Left colon (tissue), 2 donors: ENCODE results near the gene GPR135. TPM values are rescaled to one million over a fixed set of nuclear protein-coding genes. Genes with fewer than 3 reads are reported as not detected.
A peak's percentile ranks its signal among the peaks of the same experiment; 100 is the strongest.

ENCODE experiments used
- ATAC-seq: fragments of 200-7000 bp; cut with Tn5 transposase; one replicate; pipeline ENCODE4 v1.9.1; 2020; ENCODE audit warnings: mild to moderate bottlenecking, moderate library complexity
- DNase-seq, 2 donors: peaks; one replicate each; pipeline ENCODE4 v3.0.0-alpha.2; 2020
- intact Hi-C, 2 donors: fragments of 100-400 bp; cut with DNase I in 1 of 2; cut with micrococcal nuclease in 1 of 2; formaldehyde crosslinking; loops; one replicate each; pipeline versions ENCODE4 v1.11.2 to v1.14.0; 2022; cut with DNase I, micrococcal nuclease
- long read RNA-seq: library from polyadenylated mRNA; unstranded; transcript quantifications from one replicate; pipeline ENCODE4 v2.0.0, GENCODE V29; 2021
- total RNA-seq, 2 donors: library from RNA; stranded (reverse); fragmentation: NEBNext Ultra II Directional; extraction: Animal tissue kit (Norgen Biotek cat#: 25700); gene quantifications; one replicate each; pipeline ENCODE4 v1.2.1, GENCODE V29; 2021
- donor health status: DM: no; HTN: no; CAD: no.
- donor health status: DM: yes; HTN: yes; CAD: no.

The GPR135 gene, protein sequence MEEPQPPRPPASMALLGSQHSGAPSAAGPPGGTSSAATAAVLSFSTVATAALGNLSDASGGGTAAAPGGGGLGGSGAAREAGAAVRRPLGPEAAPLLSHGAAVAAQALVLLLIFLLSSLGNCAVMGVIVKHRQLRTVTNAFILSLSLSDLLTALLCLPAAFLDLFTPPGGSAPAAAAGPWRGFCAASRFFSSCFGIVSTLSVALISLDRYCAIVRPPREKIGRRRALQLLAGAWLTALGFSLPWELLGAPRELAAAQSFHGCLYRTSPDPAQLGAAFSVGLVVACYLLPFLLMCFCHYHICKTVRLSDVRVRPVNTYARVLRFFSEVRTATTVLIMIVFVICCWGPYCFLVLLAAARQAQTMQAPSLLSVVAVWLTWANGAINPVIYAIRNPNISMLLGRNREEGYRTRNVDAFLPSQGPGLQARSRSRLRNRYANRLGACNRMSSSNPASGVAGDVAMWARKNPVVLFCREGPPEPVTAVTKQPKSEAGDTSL
- 1 to 10 TPM; 1.5 to 2.0 TPM for total RNA-seq
- long read RNA-seq, full-length matches to known transcripts: 1 of 1 reads
- long read RNA-seq, partial matches to known transcripts: 0 of 1 reads
- long read RNA-seq, other reads (novel, unspliced or antisense): 0 of 1 reads

DNA sequence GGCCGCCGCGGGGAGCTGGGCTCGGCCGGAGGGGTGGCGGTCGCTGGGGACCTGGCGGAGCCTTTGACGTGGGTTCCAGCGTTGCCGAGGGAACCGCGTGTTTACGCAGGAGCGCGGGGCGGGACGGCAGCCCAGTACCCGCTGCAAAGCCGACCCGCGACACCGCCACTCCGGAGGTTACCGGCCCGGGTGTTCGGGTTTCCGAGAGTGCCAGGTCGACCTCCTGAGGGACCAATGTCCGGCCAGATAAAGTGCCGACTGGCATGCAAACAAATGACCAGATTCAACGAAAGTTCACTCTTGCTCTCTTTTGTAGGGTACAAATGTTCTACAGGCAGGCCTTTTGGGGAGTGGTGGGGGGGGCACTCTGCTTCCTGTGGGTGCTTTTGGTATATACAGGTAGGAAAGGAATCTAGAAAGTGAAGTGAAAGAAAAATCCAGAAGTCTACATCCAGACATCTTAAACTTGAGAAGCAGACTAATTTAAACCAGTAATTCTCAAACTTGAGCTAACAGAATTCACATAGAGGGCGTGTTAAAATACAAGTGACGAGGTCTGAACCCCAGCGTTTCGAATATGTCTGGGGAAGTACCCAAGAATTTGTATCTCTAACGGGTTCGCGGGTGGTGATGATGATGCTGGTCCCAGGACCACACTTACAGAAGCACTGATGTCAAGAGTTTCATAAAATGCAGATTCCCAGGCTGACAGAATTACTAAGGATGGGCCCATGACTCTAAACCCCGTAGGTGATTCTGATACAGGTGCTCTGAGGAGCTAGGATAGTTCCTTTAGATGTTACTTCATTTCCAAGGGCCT, at the start of gene GPR135:
TSS of gene GPR135 (minus strand) at position 65 of the 820 bp plus-strand sequence. CDS start 154 bp downstream, outside the sequence.
- ATAC-seq (peak; percentile 36), DNase-seq (no peak)
- intact Hi-C loops: no loop called here

- ATAC-seq (peak; percentile 22), DNase-seq (no peak)
- intact Hi-C loops: no loop called here
Observed at GRCh38 chr14:59511916-59512575, 46.9 kb upstream of the GPR135 start.

DNA sequence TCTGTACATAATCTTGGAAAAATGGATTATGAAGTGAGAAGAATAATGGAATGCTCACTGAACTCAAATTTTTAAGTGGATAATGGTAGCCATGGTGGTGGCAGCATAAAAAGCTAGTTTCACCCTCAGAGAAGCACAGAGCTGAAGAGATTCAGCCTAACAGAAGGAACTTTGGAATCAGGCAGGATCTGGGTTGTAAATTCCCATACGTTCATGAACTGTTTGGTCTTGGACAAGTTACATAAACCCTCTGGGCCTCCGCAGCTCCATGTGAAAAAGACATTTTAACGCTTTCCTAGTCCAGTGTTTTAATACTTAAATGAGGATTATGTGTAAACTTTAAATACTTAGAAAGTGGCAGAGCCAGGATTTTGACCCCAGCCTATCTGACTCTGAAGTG, 45.8 kb upstream of the GPR135 start:
- ATAC-seq: peak; percentile 82
- intact Hi-C loops: no loop called here
- no peak for DNase-seq

- ATAC-seq (no peak), DNase-seq (no peak)
- intact Hi-C loops: no loop called here
Observed at GRCh38 chr14:59510001-59510400, 44.8 kb upstream of the GPR135 start.

DNA sequence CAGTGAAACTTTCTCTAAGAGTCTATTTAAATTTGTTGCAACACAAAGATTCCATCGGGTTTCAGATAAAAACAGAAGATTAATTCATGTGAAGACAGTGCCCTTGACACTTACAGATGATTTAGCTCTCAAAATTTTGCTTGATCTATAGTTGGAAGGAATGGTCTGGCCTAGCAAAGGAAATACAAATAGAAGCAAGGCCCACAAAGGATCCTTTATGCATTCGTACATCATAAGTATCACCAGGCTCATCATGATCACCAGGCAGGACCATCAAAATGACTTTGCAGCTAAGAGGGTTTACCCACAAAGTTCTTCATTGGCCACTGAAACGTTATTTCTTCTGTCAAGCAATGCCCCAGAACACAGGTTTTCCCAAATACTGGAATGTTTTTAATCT, 43.9 kb upstream of the GPR135 start:
- intact Hi-C loops: no loop called here
- DNase-seq (no peak), ATAC-seq (no peak)

DNA sequence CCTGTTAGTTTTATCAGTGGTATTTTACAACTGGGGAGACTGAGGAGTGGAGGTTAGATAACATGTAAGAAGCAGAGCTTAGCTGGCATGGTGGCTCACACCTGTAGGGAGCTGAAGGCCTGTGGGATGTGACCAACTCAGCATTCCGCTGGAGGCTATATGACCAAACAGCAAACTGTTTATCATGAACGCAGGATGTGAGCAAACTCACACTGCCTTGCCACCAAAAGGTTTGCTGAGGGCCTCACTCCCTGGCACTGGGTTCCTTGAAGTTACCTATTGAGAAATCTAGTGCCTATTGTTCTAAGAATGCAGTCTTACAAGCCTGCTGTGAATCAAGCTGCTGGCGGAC, 42.5 kb upstream of the GPR135 start:
- intact Hi-C loops: no loop called here
- DNase-seq: no peak
- no peak for ATAC-seq

DNA sequence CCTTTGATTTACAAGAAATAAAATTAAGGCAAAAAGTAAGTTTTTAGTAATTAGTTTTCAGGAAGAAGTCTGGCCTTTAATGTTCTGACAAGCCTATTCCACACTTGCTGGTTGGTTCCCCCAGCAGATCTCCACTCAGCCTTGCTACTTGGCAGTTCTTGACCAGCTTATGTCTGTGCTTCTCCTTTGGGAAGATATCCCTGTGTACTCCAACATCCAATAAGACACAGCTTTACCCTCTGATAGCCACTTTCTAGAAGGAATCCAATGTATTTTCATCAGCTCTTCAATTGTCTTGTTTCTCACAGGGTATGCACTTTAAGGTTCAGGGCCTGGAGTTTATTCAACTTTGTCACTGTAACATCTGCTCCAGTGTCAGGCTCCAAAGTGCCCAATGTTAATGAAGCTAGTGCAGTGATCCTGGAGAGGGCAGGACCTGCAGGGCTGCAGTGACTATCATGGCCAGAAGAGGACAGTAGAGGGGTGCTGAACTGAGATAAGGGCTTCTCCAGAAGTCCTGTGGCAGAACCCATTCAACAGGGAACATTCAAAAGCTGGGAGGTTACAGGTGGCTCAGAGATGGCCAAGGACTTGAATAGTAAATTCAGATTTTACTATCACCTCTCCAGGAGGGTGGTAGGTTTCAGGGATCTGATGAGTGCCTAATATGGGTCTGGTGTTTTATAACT, 42.0 kb upstream of the GPR135 start:
- DNase-seq (peak; percentile 69 to 78), ATAC-seq (peak; percentile 92)
- intact Hi-C loops: no loop called here

DNA sequence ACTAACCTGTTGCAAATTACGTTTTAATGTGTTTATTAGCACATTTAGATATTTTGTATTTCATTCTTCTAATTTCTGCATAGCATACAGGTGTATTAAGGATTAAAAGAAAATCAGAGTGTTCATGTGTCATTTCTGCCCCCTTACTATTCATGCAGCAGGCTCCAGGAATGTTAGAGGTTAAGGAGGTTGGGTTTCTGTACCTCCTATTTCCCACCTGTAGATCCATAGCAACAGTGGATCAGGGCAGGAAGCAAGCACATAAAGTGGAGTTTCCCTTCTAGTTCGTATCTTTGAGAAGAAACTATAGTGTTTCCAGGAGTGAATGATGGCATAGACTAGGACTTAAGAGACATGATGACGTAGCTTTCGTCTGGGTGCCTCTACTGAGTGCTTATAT, 38.1 kb upstream of the GPR135 start:
- intact Hi-C loops: no loop called here
- ATAC-seq (no peak), DNase-seq (no peak)

GRCh38 chr14:59500732-59501131, 35.6 kb upstream of the GPR135 start:
- DNase-seq (no peak), ATAC-seq (peak; percentile 93)
- intact Hi-C loops: no loop called here

GRCh38 chr14:59492384-59492783, 27.2 kb upstream of the GPR135 start:
- DNase-seq (no peak), ATAC-seq (no peak)
- intact Hi-C loops: no loop called here

GRCh38 chr14:59490756-59491155, 25.6 kb upstream of the GPR135 start:
- ATAC-seq (no peak), DNase-seq (no peak)
- intact Hi-C loops: no loop called here

GRCh38 chr14:59484639-59485175, 19.5 kb upstream of the GPR135 start:
- ATAC-seq (peak; percentile 58), DNase-seq (no peak)
- intact Hi-C loops: no loop called here

- intact Hi-C loops: no loop called here
- DNase-seq: peak; percentile 97 to 100
- ATAC-seq: peak; percentile 92
Observed at GRCh38 chr14:59483819-59484638, 18.8 kb upstream of the GPR135 start, which contains the start of the genes JKAMP and L3HYPDH. JKAMP (plus strand) TSS chr14:59484517; CDS start chr14:59484590, 73 bp downstream. L3HYPDH (minus strand) TSS chr14:59484408; CDS start chr14:59484316, 92 bp downstream.

- DNase-seq (no peak), ATAC-seq (no peak)
- intact Hi-C loops: no loop called here
Observed at GRCh38 chr14:59483363-59483762, 18.2 kb upstream of the GPR135 start.

DNA sequence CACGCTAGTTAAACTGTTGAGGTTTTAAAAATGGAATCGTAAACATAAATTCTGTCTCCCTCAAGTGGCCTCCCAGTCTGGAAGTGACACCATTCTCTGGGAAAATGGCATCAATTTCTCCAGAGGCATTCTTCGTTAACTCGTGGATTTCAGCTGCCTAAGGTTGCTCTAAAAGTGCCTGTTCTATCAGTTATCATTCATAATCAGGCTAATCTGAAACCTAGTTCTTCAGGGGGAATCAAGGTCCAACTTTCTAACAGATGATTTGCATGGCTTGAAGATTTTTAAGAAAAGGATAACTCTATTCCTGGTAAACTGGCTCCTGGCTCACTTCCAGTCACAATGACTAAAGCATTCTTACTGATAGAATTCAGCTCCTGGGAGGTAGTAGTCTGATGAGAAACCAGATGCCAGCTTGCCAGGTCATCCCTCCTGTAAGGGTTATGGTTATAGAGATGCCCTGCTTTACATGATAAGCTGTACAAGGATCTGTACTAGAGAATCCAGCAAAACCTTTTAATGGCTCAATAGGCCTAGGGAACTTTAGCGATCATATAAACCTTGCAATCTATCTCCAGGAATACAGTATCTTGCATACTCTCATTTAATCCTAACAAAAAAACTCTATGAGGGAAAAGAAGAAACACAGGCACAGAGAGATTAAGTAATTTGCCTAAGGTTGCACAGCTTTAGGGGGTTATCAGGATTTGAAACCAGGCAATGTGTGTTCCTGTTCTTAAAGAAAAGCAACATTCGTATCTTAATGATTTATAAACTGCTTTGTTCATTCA, 17.6 kb upstream of the GPR135 start:
- intact Hi-C loops: no loop called here
- ATAC-seq (no peak), DNase-seq (no peak)

DNA sequence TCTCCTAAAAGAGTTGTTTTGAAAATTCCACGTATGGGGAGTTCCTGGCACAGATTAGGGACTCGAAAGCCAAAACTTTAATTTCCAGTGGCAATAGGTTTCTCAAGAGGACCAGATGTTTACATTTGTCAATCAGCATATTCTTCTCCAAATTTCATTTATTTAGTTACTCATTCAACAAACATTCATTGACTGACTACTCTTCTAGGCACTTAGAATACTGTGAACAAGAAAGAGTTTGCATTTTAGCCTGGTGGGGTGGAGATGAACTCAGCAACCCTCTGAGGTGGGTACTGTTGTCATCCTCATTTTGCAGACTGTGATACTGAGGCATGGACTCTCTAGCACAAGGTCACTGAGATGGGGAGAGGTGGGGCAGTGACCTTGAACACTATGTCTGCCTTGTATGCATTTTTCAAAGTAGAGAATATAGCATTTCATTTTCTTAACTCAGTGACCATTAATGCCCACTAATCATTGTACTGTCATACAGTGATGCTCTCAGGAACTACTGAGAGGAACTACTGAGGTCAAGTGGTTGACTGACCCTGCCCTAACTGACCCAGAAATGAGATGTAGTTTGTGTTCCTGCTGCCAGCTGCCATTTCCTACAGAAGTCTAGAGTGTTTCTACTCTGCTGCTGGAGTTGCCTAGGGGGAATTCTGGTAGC, 16.8 kb upstream of the GPR135 start:
- intact Hi-C loops: no loop called here
- ATAC-seq (no peak), DNase-seq (no peak)
